ENCODE data around the gene ZNF664.

ZNF664 gene

GRCh38 chr12:124006846-124007713 is 34.1 kb downstream of the ZNF664 start:
- POLR2A ChIA-PET = no interaction called here
- TF ChIP-seq ZNF384 (IDR thresholded peaks at IDR 0.05) = no peak
- TF ChIP-seq NFRKB (IDR thresholded peaks at IDR 0.05) = no peak
- TF ChIP-seq FOXA1 (IDR thresholded peaks at IDR 0.05) = no peak
- TF ChIP-seq FOXK2 (IDR thresholded peaks at IDR 0.05) = no peak
- TF ChIP-seq, protein P1, sequence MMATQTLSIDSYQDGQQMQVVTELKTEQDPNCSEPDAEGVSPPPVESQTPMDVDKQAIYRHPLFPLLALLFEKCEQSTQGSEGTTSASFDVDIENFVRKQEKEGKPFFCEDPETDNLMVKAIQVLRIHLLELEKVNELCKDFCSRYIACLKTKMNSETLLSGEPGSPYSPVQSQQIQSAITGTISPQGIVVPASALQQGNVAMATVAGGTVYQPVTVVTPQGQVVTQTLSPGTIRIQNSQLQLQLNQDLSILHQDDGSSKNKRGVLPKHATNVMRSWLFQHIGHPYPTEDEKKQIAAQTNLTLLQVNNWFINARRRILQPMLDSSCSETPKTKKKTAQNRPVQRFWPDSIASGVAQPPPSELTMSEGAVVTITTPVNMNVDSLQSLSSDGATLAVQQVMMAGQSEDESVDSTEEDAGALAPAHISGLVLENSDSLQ (IDR thresholded peaks at IDR 0.05) = no peak
- TF ChIP-seq ELF4 (IDR thresholded peaks at IDR 0.05) = no peak
- TF ChIP-seq SP1 (IDR thresholded peaks at IDR 0.05) = no peak
- TF ChIP-seq ARNT (IDR thresholded peaks at IDR 0.05) = no peak
- TF ChIP-seq L3MBTL2 (conservative IDR thresholded peaks at IDR 0.05) = no peak
- TF ChIP-seq FOXM1 (IDR thresholded peaks at IDR 0.05; ENCODE audit: borderline replicate concordance) = no peak
- TF ChIP-seq LEF1 (IDR thresholded peaks at IDR 0.05; ENCODE audit: borderline replicate concordance) = no peak
- TF ChIP-seq SUZ12 (IDR thresholded peaks at IDR 0.05) = no peak
- no peak for TF ChIP-seq HDGF (IDR thresholded peaks at IDR 0.05; ENCODE audit: borderline replicate concordance)
- DNase-seq (ENCODE audit: extremely low spot score) = no peak
- CTCF ChIA-PET = no interaction called here

GRCh38 chr12:124007826-124008570 is 35.0 kb downstream of the ZNF664 start:
- no peak for DNase-seq (ENCODE audit: extremely low spot score)
- TF ChIP-seq SP1 (IDR thresholded peaks at IDR 0.05) = no peak
- TF ChIP-seq FOXK2 (IDR thresholded peaks at IDR 0.05) = no peak
- TF ChIP-seq L3MBTL2 (conservative IDR thresholded peaks at IDR 0.05) = no peak
- TF ChIP-seq FOXM1 (IDR thresholded peaks at IDR 0.05; ENCODE audit: borderline replicate concordance) = no peak
- no peak for TF ChIP-seq BHLHE40 (IDR thresholded peaks at IDR 0.05; ENCODE audit: borderline replicate concordance)
- TF ChIP-seq TARDBP (IDR thresholded peaks at IDR 0.05) = no peak
- no peak for TF ChIP-seq ARNT (IDR thresholded peaks at IDR 0.05)
- no peak for TF ChIP-seq NFRKB (IDR thresholded peaks at IDR 0.05)
- TF ChIP-seq ZNF384 (IDR thresholded peaks at IDR 0.05) = no peak
- no peak for TF ChIP-seq LEF1 (IDR thresholded peaks at IDR 0.05; ENCODE audit: borderline replicate concordance)
- no peak for TF ChIP-seq CTBP1 (IDR thresholded peaks at IDR 0.05; ENCODE audit: borderline replicate concordance)
- no peak for TF ChIP-seq ELF4 (IDR thresholded peaks at IDR 0.05)
- TF ChIP-seq FOXA1 (IDR thresholded peaks at IDR 0.05) = no peak
- TF ChIP-seq, protein P1 (IDR thresholded peaks at IDR 0.05) = no peak
- no peak for TF ChIP-seq HDGF (IDR thresholded peaks at IDR 0.05; ENCODE audit: borderline replicate concordance)
- no peak for TF ChIP-seq SUZ12 (IDR thresholded peaks at IDR 0.05)
- ChIA-PET CTCF (no interaction called here), POLR2A (no interaction called here)

- CTCF ChIA-PET = no interaction called here
- TF ChIP-seq BHLHE40 (IDR thresholded peaks at IDR 0.05; ENCODE audit: borderline replicate concordance) (no peak), FOXA1 (IDR thresholded peaks at IDR 0.05) (no peak), L3MBTL2 (conservative IDR thresholded peaks at IDR 0.05) (no peak), LEF1 (IDR thresholded peaks at IDR 0.05; ENCODE audit: borderline replicate concordance) (no peak), TARDBP (IDR thresholded peaks at IDR 0.05) (no peak), SP1 (IDR thresholded peaks at IDR 0.05) (no peak), CTBP1 (IDR thresholded peaks at IDR 0.05; ENCODE audit: borderline replicate concordance) (no peak), ZNF384 (IDR thresholded peaks at IDR 0.05) (no peak), FOXM1 (IDR thresholded peaks at IDR 0.05; ENCODE audit: borderline replicate concordance) (no peak), HDGF (IDR thresholded peaks at IDR 0.05; ENCODE audit: borderline replicate concordance) (no peak), ARNT (IDR thresholded peaks at IDR 0.05) (no peak), ELF4 (IDR thresholded peaks at IDR 0.05) (no peak), NFRKB (IDR thresholded peaks at IDR 0.05) (no peak), SUZ12 (IDR thresholded peaks at IDR 0.05) (no peak), FOXK2 (IDR thresholded peaks at IDR 0.05) (no peak)
- TF ChIP-seq, protein P1 (IDR thresholded peaks at IDR 0.05) = no peak
- no peak for DNase-seq (ENCODE audit: extremely low spot score)
- POLR2A ChIA-PET = no interaction called here
Measured at GRCh38 chr12:124008595-124008994, 35.6 kb downstream of the ZNF664 start.

GRCh38 chr12:124009781-124010180 is 36.8 kb downstream of the ZNF664 start:
- ChIA-PET POLR2A (no interaction called here), CTCF (no interaction called here)
- DNase-seq (ENCODE audit: extremely low spot score) = no peak
- no peak for TF ChIP-seq ELF4 (IDR thresholded peaks at IDR 0.05)
- TF ChIP-seq ARNT (IDR thresholded peaks at IDR 0.05) = no peak
- no peak for TF ChIP-seq FOXM1 (IDR thresholded peaks at IDR 0.05; ENCODE audit: borderline replicate concordance)
- TF ChIP-seq LEF1 (IDR thresholded peaks at IDR 0.05; ENCODE audit: borderline replicate concordance) = no peak
- no peak for TF ChIP-seq NFRKB (IDR thresholded peaks at IDR 0.05)
- no peak for TF ChIP-seq SUZ12 (IDR thresholded peaks at IDR 0.05)
- TF ChIP-seq, protein P1 (IDR thresholded peaks at IDR 0.05) = no peak

DNA sequence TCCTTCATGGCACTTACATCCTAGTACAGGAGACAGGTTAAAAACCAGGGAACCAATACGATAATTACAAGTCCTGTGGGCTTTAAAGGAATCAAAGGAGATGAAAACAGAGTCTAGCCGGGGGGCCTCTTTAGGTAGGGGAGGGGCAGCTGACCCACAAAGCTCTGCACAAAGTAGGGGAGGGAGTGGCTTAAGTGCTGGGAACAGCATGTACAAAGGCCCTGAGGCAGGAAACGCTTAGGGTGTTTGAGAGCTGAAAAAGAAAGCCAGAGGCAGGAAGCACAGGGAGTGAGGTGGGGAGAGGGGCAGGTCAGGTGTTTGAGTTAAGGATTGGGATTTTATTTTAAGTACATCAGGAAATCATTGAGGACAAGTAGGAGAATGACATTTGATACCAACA is 37.7 kb downstream of the ZNF664 start:
- TF ChIP-seq NFRKB (IDR thresholded peaks at IDR 0.05) (no peak), HDGF (IDR thresholded peaks at IDR 0.05; ENCODE audit: borderline replicate concordance) (no peak), ARNT (IDR thresholded peaks at IDR 0.05) (no peak), TARDBP (IDR thresholded peaks at IDR 0.05) (no peak), SP1 (IDR thresholded peaks at IDR 0.05) (no peak), FOXA1 (IDR thresholded peaks at IDR 0.05) (no peak), ZNF384 (IDR thresholded peaks at IDR 0.05) (no peak), BHLHE40 (IDR thresholded peaks at IDR 0.05; ENCODE audit: borderline replicate concordance) (no peak)
- TF ChIP-seq, protein P1 (IDR thresholded peaks at IDR 0.05) = no peak
- ChIA-PET POLR2A (no interaction called here), CTCF (no interaction called here)
- no peak for DNase-seq (ENCODE audit: extremely low spot score)

Measured in HEK293T (cell line).